A673 (cell line): Measurements from ENCODE around the gene SUCLA2. TPM values are rescaled to one million over a fixed set of nuclear protein-coding genes. Genes with fewer than 3 reads are reported as not detected.

Source experiments
- BruUV-seq: library from RNA; stranded (reverse); fragments of 400-500 nt; replicated peaks from 2 replicates; lab custom pipeline; 2021; lab: Mats Ljungman, UMichigan
- CTCF ChIA-PET: fragments of 300-600 bp; sonication (Branson Sonifier 250); formaldehyde crosslinking; loops from one replicate; lab custom pipeline; 2022; ENCODE audit warnings: antibody characterized with exemption; lab: Charles Lee
- POLR2A ChIA-PET: fragments of 300-600 bp; sonication (Branson Sonifier 250); formaldehyde crosslinking; loops from one replicate; lab custom pipeline; 2022; ENCODE audit warnings: antibody characterized with exemption; ENCODE audit not compliant: low non-redundant PET; lab: Charles Lee
- DNase-seq: peaks from one replicate; pipeline ENCODE4 v3.0.0-alpha.2; 2015; ENCODE audit warnings: low spot score
- H3K27ac ChIP-seq: fragments of 200-600 bp; sonication (generic); 2 replicates; pipeline ENCODE4 v1.5.1; 2016; ENCODE audit warnings: mixed run types, low read depth, mild to moderate bottlenecking, mixed read lengths, antibody characterized with exemption, low read length; ENCODE audit not compliant: poor library complexity, severe bottlenecking
- H3K27me3 ChIP-seq: fragments of 200-600 bp; sonication (generic); replicated peaks from 2 replicates; pipeline ENCODE4 v1.6.1; 2017; ENCODE audit warnings: mixed run types, low read depth, mild to moderate bottlenecking, mixed read lengths, antibody characterized with exemption, low read length; ENCODE audit not compliant: insufficient read depth, poor library complexity
- H3K36me3 ChIP-seq: fragments of 200-600 bp; sonication (generic); 2 replicates; pipeline ENCODE4 v1.6.1; 2016; ENCODE audit warnings: mixed run types, mild to moderate bottlenecking, mixed read lengths, antibody characterized with exemption, low read length; ENCODE audit not compliant: insufficient read depth, poor library complexity, severe bottlenecking
- H3K4me1 ChIP-seq: fragments of 200-600 bp; sonication (generic); 2 replicates; pipeline ENCODE4 v1.6.1; 2017; ENCODE audit warnings: mixed run types, mild to moderate bottlenecking, mixed read lengths, antibody characterized with exemption, low read length; ENCODE audit not compliant: insufficient read depth, poor library complexity, severe bottlenecking
- H3K4me3 ChIP-seq: fragments of 200-600 bp; sonication (generic); 2 replicates; pipeline ENCODE4 v1.5.1; 2016; ENCODE audit warnings: low read depth, mixed run types, mild to moderate bottlenecking, mixed read lengths, low read length; ENCODE audit not compliant: poor library complexity, severe bottlenecking
- H3K9me3 ChIP-seq: fragments of 200-600 bp; sonication (generic); 2 replicates; pipeline ENCODE4 v1.6.1; 2016; ENCODE audit warnings: mixed run types, low read depth, mild to moderate bottlenecking, mixed read lengths, antibody characterized with exemption, low read length; ENCODE audit not compliant: poor library complexity, severe bottlenecking
- EZH2 ChIP-seq: fragments of 200-600 bp; sonication (generic); IDR thresholded peaks from 2 replicates; pipeline ENCODE4 v1.6.1; 2017; ENCODE audit warnings: borderline replicate concordance, low read depth, mild to moderate bottlenecking, mixed read lengths, antibody characterized with exemption, low read length; ENCODE audit not compliant: poor library complexity, severe bottlenecking
- intact Hi-C: fragments of 100-400 bp; cut with micrococcal nuclease; formaldehyde crosslinking; loops from one replicate; pipeline ENCODE4 v1.10.0; 2022; ENCODE audit not compliant: unreplicated experiment
- total RNA-seq: library from RNA; stranded (reverse); gene quantifications from 2 replicates; pipeline ENCODE4 v1.2.3, GENCODE V29; 2021
- TF ChIP-seq, protein P1 (sequence below): fragments of 300-800, 200-600 bp; sonication (generic); conservative IDR thresholded peaks from 2 replicates; pipeline ENCODE4 v1.5.1; 2017; ENCODE audit warnings: low read depth, mild to moderate bottlenecking, antibody characterized with exemption, low read length, moderate library complexity, mixed read lengths

SUCLA2 gene
- total RNA-seq, 1 experiment from 2014 or later, result 36.6 TPM

DNA sequence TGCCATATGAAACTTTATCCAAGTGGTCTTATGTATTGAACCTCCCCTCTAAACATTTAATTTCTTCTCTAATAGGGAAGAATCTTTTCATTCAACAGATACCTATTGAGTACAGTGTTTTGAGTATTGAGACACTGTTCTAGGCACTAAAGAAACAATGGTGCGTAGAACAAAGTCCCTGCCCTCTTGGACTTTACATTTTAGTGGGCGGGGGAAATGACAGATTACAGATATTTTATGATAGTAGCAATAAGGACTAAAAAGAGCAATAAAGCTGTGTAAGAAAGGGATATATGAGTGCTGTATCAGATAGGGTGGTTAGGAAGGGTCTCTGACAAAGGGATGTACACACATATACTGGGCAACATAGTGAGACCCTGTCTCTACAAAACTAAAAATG, 41.8 kb upstream of the SUCLA2 start:
- intact Hi-C loops, result no loop called here
- no peak overlapping the region for H3K4me3 ChIP-seq
- no peaks in the 10 kb centered on the region for H3K9me3 ChIP-seq
- DNase-seq, result no peak
- TF ChIP-seq, protein P1, sequence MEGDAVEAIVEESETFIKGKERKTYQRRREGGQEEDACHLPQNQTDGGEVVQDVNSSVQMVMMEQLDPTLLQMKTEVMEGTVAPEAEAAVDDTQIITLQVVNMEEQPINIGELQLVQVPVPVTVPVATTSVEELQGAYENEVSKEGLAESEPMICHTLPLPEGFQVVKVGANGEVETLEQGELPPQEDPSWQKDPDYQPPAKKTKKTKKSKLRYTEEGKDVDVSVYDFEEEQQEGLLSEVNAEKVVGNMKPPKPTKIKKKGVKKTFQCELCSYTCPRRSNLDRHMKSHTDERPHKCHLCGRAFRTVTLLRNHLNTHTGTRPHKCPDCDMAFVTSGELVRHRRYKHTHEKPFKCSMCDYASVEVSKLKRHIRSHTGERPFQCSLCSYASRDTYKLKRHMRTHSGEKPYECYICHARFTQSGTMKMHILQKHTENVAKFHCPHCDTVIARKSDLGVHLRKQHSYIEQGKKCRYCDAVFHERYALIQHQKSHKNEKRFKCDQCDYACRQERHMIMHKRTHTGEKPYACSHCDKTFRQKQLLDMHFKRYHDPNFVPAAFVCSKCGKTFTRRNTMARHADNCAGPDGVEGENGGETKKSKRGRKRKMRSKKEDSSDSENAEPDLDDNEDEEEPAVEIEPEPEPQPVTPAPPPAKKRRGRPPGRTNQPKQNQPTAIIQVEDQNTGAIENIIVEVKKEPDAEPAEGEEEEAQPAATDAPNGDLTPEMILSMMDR, result no peak
- no peak for TF ChIP-seq EZH2
- H3K36me3 ChIP-seq, result peaks cover 28% of the 10 kb centered on the region
- no peak overlapping the region for H3K27ac ChIP-seq
- H3K4me1 ChIP-seq, result no peaks in the 10 kb centered on the region
- ChIA-PET CTCF (no interaction called here), POLR2A (no interaction called here)
- no TSS peak for BruUV-seq
- no peaks in the 10 kb centered on the region for H3K27me3 ChIP-seq

DNA sequence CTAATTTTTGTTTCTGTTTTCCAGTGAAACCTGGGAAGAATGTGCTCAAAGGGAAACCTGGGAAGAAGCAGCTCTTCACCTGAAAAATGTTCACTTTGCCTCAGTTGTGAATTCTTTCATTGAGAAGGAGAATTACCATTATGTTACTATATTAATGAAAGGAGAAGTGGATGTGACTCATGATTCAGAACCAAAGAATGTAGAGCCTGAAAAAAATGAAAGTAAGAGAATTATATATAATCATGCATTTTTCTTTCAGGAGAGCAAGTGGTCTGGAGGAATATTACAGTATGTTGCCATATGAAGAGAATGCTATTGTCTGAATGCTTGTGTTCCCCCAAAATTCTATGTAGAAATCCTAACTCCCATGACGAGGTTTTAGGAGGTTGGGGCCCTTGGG, 39.8 kb upstream of the SUCLA2 start:
- no TSS peak for BruUV-seq
- DNase-seq, result no peak
- Histone ChIP-seq H3K36me3 (peaks cover 22% of the 10 kb centered on the region), H3K4me1 (peaks cover 8% of the 10 kb centered on the region), H3K4me3 (no peak overlapping the region), H3K27ac (no peak overlapping the region), H3K27me3 (no peaks in the 10 kb centered on the region), H3K9me3 (no peaks in the 10 kb centered on the region)
- CTCF ChIA-PET, result no interaction called here
- intact Hi-C loops, result no loop called here
- TF ChIP-seq, protein P1, result no peak
- TF ChIP-seq EZH2, result no peak
- POLR2A ChIA-PET, result no interaction called here

DNA sequence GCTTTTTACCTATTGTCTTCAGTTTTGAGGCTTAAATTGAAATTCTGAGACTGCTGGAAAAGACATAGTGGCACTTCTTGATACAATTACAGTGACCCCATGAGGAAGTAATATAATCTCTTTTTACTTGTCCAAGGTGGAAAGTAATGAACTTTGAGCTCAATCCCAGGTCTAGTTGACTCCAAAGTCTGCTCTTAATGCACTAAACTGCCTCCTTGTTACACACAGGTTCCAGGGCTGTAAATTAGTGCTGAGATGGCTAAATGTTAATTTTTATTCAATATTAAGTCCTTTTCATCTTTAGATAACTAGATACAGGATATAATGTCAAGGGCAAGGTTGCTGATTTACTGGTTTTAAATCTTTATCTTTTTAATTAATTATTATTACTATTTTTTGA, 39.0 kb upstream of the SUCLA2 start:
- no peak for DNase-seq
- H3K27ac ChIP-seq, result no peak overlapping the region
- CTCF ChIA-PET, result interaction anchor here (0.5 kb wide), 1 partner anchor 55 kb away, joined by 4 read pairs; no protein-coding TSS in a partner anchor
- no peak overlapping the region for H3K4me3 ChIP-seq
- no peaks in the 10 kb centered on the region for H3K9me3 ChIP-seq
- H3K4me1 ChIP-seq, result peaks cover 8% of the 10 kb centered on the region
- TF ChIP-seq, protein P1, result no peak
- TF ChIP-seq EZH2, result no peak
- H3K36me3 ChIP-seq, result peaks cover 17% of the 10 kb centered on the region
- no TSS peak for BruUV-seq
- H3K27me3 ChIP-seq, result no peaks in the 10 kb centered on the region
- intact Hi-C loops, result no loop called here
- POLR2A ChIA-PET, result no interaction called here
